Measurements from ENCODE around the gene ZNF697.

GRCh38 chr1:119631433-119632102, 16.5 kb downstream of the ZNF697 start:
- TF ChIP-seq, protein P1, sequence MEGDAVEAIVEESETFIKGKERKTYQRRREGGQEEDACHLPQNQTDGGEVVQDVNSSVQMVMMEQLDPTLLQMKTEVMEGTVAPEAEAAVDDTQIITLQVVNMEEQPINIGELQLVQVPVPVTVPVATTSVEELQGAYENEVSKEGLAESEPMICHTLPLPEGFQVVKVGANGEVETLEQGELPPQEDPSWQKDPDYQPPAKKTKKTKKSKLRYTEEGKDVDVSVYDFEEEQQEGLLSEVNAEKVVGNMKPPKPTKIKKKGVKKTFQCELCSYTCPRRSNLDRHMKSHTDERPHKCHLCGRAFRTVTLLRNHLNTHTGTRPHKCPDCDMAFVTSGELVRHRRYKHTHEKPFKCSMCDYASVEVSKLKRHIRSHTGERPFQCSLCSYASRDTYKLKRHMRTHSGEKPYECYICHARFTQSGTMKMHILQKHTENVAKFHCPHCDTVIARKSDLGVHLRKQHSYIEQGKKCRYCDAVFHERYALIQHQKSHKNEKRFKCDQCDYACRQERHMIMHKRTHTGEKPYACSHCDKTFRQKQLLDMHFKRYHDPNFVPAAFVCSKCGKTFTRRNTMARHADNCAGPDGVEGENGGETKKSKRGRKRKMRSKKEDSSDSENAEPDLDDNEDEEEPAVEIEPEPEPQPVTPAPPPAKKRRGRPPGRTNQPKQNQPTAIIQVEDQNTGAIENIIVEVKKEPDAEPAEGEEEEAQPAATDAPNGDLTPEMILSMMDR (IDR thresholded peaks at IDR 0.05) = no peak
- no peak for TF ChIP-seq EZH2 (IDR thresholded peaks at IDR 0.05; ENCODE audit: borderline replicate concordance, insufficient read depth, low read depth, low read length, poor library complexity, severe bottlenecking)

Measured in B cell (primary cell).